Measurements from ENCODE around the gene DIMT1.

DNA sequence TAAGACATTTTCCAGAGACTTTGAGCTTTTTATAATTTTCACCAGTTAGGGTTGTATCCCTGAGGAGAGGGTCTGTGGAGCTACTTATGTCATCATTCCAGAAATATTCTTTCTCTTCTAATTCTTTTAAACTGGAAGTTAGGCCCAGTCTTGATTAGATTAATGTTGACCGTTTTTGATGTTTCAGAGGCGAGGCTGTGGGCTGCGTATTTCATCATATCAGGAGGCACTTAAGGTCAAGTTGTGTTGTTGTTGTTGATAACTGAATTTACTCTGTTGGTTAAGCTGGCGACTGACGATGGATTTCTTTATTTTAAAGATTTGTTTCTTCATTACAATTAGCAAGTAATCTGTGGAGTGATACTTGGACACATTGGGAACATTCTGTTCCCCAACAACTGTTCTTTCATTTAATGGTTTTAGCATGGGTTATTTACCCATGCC lies 28.9 kb upstream of the DIMT1 start:
- TF ChIP-seq, protein P1, sequence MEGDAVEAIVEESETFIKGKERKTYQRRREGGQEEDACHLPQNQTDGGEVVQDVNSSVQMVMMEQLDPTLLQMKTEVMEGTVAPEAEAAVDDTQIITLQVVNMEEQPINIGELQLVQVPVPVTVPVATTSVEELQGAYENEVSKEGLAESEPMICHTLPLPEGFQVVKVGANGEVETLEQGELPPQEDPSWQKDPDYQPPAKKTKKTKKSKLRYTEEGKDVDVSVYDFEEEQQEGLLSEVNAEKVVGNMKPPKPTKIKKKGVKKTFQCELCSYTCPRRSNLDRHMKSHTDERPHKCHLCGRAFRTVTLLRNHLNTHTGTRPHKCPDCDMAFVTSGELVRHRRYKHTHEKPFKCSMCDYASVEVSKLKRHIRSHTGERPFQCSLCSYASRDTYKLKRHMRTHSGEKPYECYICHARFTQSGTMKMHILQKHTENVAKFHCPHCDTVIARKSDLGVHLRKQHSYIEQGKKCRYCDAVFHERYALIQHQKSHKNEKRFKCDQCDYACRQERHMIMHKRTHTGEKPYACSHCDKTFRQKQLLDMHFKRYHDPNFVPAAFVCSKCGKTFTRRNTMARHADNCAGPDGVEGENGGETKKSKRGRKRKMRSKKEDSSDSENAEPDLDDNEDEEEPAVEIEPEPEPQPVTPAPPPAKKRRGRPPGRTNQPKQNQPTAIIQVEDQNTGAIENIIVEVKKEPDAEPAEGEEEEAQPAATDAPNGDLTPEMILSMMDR (IDR thresholded peaks at IDR 0.05) = no peak
- TF ChIP-seq POLR2A (IDR thresholded peaks at IDR 0.05) = no peak

All from Peyer's patch (tissue), 4 donors.